Lower leg skin (tissue), 3 donors: ENCODE measurements around the gene SNCB.

Experiments used
- CTCF ChIP-seq, 3 donors: fragments of 450-650 bp; IDR thresholded peaks; one replicate each; pipeline ENCODE4 v1.5.1; 2016; ENCODE audit warnings: antibody characterized with exemption in 3 of 3, mild to moderate bottlenecking in 3 of 3, moderate library complexity in 2 of 3
- POLR2A ChIP-seq, 2 donors: fragments of 450-650 bp; IDR thresholded peaks; one replicate each; pipeline ENCODE4 v1.6.1; 2016 to 2017; ENCODE audit warnings: antibody characterized with exemption in 2 of 2, mild to moderate bottlenecking in 1 of 2, moderate library complexity in 1 of 2

- TF ChIP-seq POLR2A (IDR thresholded peaks at IDR 0.05) (no peak), CTCF (IDR thresholded peaks at IDR 0.05) (no peak)
These were observed 27.2 kb downstream of the SNCB start for GRCh38 chr5:176603091-176603490.
